ENCODE data around the gene GNA15. TPM values are rescaled to one million over a fixed set of nuclear protein-coding genes. Genes with fewer than 3 reads are reported as not detected.

Gene GNA15
- polyA plus RNA-seq, 3 donors = 38.7 to 45.0 (median 41.3) TPM

GRCh38 chr19:3163230-3163886, 27.5 kb downstream of the GNA15 start:
- TF ChIP-seq, protein P1, sequence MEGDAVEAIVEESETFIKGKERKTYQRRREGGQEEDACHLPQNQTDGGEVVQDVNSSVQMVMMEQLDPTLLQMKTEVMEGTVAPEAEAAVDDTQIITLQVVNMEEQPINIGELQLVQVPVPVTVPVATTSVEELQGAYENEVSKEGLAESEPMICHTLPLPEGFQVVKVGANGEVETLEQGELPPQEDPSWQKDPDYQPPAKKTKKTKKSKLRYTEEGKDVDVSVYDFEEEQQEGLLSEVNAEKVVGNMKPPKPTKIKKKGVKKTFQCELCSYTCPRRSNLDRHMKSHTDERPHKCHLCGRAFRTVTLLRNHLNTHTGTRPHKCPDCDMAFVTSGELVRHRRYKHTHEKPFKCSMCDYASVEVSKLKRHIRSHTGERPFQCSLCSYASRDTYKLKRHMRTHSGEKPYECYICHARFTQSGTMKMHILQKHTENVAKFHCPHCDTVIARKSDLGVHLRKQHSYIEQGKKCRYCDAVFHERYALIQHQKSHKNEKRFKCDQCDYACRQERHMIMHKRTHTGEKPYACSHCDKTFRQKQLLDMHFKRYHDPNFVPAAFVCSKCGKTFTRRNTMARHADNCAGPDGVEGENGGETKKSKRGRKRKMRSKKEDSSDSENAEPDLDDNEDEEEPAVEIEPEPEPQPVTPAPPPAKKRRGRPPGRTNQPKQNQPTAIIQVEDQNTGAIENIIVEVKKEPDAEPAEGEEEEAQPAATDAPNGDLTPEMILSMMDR (IDR thresholded peaks at IDR 0.05) = peak; percentile 98
- intact Hi-C loops (cut with micrococcal nuclease) = loop anchor here (2.0 to 5.0 kb wide), 2 partner anchors 17 to 36 kb away; no protein-coding TSS in a partner anchor
- peaks cover 42 to 49% of the 10 kb centered on the region in 2 donors for H3K4me1 ChIP-seq (ENCODE audit: control insufficient read depth in 1 of 2, insufficient read depth in 2 of 2, low read length in 2 of 2)
- peaks cover 7 to 13% (median 10%) of the 10 kb centered on the region in 7 donors for H3K9me3 Mint-ChIP-seq
- H3K27ac Mint-ChIP-seq = peak overlapping the region; percentile 66 to 99 (median 88)
- H3K4me2 ChIP-seq (replicated peaks; ENCODE audit: extremely low read depth, low read length, poor library complexity, severe bottlenecking) = peak overlapping the region; percentile 34
- H3K36me3 ChIP-seq (replicated peaks in 1 of 2; ENCODE audit: control insufficient read depth in 1 of 2, insufficient read depth in 2 of 2, low read length in 2 of 2) = peaks cover 45 to 55% of the 10 kb centered on the region in 2 donors
- H2AFZ ChIP-seq (ENCODE audit: insufficient read depth, low read depth, low read length, poor library complexity, severe bottlenecking) = no peak overlapping the region
- peak; percentile 66 to 74 (median 74) for DNase-seq
- peaks cover 53% of the 10 kb centered on the region for H3K4me1 Mint-ChIP-seq
- 23% methylated on average over 16 of the region's 27 CpGs for WGBS (ENCODE audit: insufficient coverage)
- H3K36me3 Mint-ChIP-seq = peaks cover 32 to 58% of the 10 kb centered on the region in 2 donors
- no peaks in the 10 kb centered on the region for H3K27me3 ChIP-seq (ENCODE audit: control insufficient read depth in 2 of 2, insufficient read depth in 2 of 2, low read length in 2 of 2)
- no peaks in the 10 kb centered on the region for H4K20me1 ChIP-seq (ENCODE audit: insufficient read depth, low read length)
- H3K79me2 ChIP-seq (ENCODE audit: insufficient read depth, low read length) = peaks cover 21% of the 10 kb centered on the region
- peaks cover 10 to 12% of the 10 kb centered on the region in 2 donors for H3K9me3 ChIP-seq (replicated peaks in 1 of 2; ENCODE audit: control insufficient read depth in 1 of 2, insufficient read depth in 1 of 2, low read length in 2 of 2)
- H3K27ac ChIP-seq (ENCODE audit: low read depth in 1 of 2, low read length in 2 of 2) = peak overlapping the region in 1 of 2 donors; percentile 98
- H3K9ac ChIP-seq (ENCODE audit: insufficient read depth, low read length, poor library complexity, severe bottlenecking) = no peak overlapping the region
- H3K4me3 ChIP-seq (replicated peaks in 1 of 3; ENCODE audit: low read depth in 2 of 3, low read length in 3 of 3) = peak overlapping the region in 1 of 3 experiments; percentile 23
- peak overlapping the region in 1 of 2 donors; percentile 51 for H3K4me3 Mint-ChIP-seq
- peaks cover 0 to 2% (median 2%) of the 10 kb centered on the region in 3 donors for H3K27me3 Mint-ChIP-seq (ENCODE audit: low read depth in 3 of 3)

DNA sequence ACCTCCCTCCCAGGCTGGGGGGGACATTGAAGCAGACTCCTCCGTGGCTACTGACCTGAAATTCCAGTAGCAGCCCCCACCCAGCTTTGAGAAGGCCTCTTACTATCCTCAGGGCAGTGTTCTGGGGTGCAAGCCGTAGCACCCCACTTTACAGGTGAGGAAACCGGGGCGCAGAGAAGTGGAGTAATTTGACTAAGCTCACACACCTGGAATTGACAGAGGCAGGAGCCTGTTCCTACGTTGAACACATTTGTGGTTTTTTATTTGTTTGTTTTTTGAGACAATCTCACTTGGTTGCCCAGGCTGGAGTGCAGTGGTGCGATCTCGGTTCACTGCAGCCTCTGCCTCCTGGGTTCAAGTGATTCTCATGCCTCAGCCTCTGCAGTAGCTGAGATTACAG, 28.1 kb downstream of the GNA15 start:
- WGBS (ENCODE audit: insufficient coverage) = 92% methylated on average over 5 of the region's 7 CpGs
- Histone ChIP-seq H3K27ac (ENCODE audit: low read depth in 1 of 2, low read length in 2 of 2) (peak overlapping the region; percentile 98 to 100), H3K4me2 (replicated peaks; ENCODE audit: extremely low read depth, low read length, poor library complexity, severe bottlenecking) (peak overlapping the region; percentile 34), H4K20me1 (ENCODE audit: insufficient read depth, low read length) (no peaks in the 10 kb centered on the region), H2AFZ (ENCODE audit: insufficient read depth, low read depth, low read length, poor library complexity, severe bottlenecking) (no peak overlapping the region), H3K9ac (ENCODE audit: insufficient read depth, low read length, poor library complexity, severe bottlenecking) (no peak overlapping the region), H3K4me3 (replicated peaks in 1 of 3; ENCODE audit: low read depth in 2 of 3, low read length in 3 of 3) (peak overlapping the region in 1 of 3 experiments; percentile 23), H3K36me3 (replicated peaks in 1 of 2; ENCODE audit: control insufficient read depth in 1 of 2, insufficient read depth in 2 of 2, low read length in 2 of 2) (peaks cover 42 to 49% of the 10 kb centered on the region in 2 donors), H3K79me2 (ENCODE audit: insufficient read depth, low read length) (peaks cover 21% of the 10 kb centered on the region), H3K9me3 (replicated peaks in 1 of 2; ENCODE audit: control insufficient read depth in 1 of 2, insufficient read depth in 1 of 2, low read length in 2 of 2) (peaks cover 10 to 12% of the 10 kb centered on the region in 2 donors), H3K4me1 (ENCODE audit: control insufficient read depth in 1 of 2, insufficient read depth in 2 of 2, low read length in 2 of 2) (peaks cover 48 to 53% of the 10 kb centered on the region in 2 donors), H3K27me3 (ENCODE audit: control insufficient read depth in 2 of 2, insufficient read depth in 2 of 2, low read length in 2 of 2) (no peaks in the 10 kb centered on the region)
- TF ChIP-seq, protein P1 (IDR thresholded peaks at IDR 0.05) = no peak
- peaks cover 0 to 2% (median 2%) of the 10 kb centered on the region in 3 donors for H3K27me3 Mint-ChIP-seq (ENCODE audit: low read depth in 3 of 3)
- no peak overlapping the region for H3K4me3 Mint-ChIP-seq
- H3K27ac Mint-ChIP-seq = peak overlapping the region; percentile 79 to 100 (median 90)
- peaks cover 7 to 13% (median 10%) of the 10 kb centered on the region in 7 donors for H3K9me3 Mint-ChIP-seq
- peaks cover 55% of the 10 kb centered on the region for H3K4me1 Mint-ChIP-seq
- DNase-seq = no peak
- H3K36me3 Mint-ChIP-seq = peaks cover 32 to 52% of the 10 kb centered on the region in 2 donors
- intact Hi-C loops (cut with micrococcal nuclease) = loop anchor here (2.0 to 5.0 kb wide), 2 partner anchors 17 to 37 kb away; no protein-coding TSS in a partner anchor
